Aorta (tissue), 5 donors: ENCODE data around the gene RIMKLA. TPM values are rescaled to one million over a fixed set of nuclear protein-coding genes. Genes with fewer than 3 reads are reported as not detected.

Experiments
- ATAC-seq: fragments of 200-7000 bp; cut with Tn5 transposase; one replicate; pipeline ENCODE4 v1.9.1; 2022; ENCODE audit warnings: moderate library complexity; ENCODE audit not compliant: low FRiP score
- DNase-seq, 2 donors: peaks; one replicate each; pipeline ENCODE4 v3.0.0-alpha.2; 2020
- H3K27ac ChIP-seq, 2 donors: one replicate each; pipeline ENCODE4 v1.5.1; 2013; ENCODE audit warnings: low read length in 2 of 2, mild to moderate bottlenecking in 2 of 2, moderate library complexity in 2 of 2, control low read depth in 1 of 2, inconsistent platforms in 1 of 2, low read depth in 1 of 2
- H3K27me3 ChIP-seq, 2 donors: one replicate each; pipeline ENCODE4 v1.6.1; 2013; ENCODE audit warnings: control low read depth in 1 of 2, low read length in 1 of 2, mild to moderate bottlenecking in 1 of 2, moderate library complexity in 1 of 2; ENCODE audit not compliant: insufficient read depth in 2 of 2, control insufficient read depth in 1 of 2
- H3K36me3 ChIP-seq, 2 donors: one replicate each; pipeline ENCODE4 v1.6.1; 2013; ENCODE audit warnings: control low read depth in 1 of 2, low read length in 1 of 2, mild to moderate bottlenecking in 1 of 2; ENCODE audit not compliant: insufficient read depth in 2 of 2, control insufficient read depth in 1 of 2
- H3K4me1 ChIP-seq, 2 donors: one replicate each; pipeline ENCODE4 v1.6.1; 2013; ENCODE audit warnings: low read length in 2 of 2, control low read depth in 1 of 2, mild to moderate bottlenecking in 1 of 2, moderate library complexity in 1 of 2; ENCODE audit not compliant: insufficient read depth in 2 of 2, control insufficient read depth in 1 of 2
- H3K4me3 ChIP-seq, 2 donors: one replicate each; pipeline ENCODE4 v1.5.1; 2013; ENCODE audit warnings: low read length in 2 of 2, control low read depth in 1 of 2, mild to moderate bottlenecking in 1 of 2
- H3K9me3 ChIP-seq: one replicate; pipeline ENCODE4 v1.6.1; 2013; ENCODE audit warnings: mild to moderate bottlenecking, low read length; ENCODE audit not compliant: control insufficient read depth
- WGBS, 2 donors: extraction: QIAGEN DNeasy Blood & Tissue Kit; methylation state at CpG; one replicate each; pipeline ENCODE4 v1.1.7; 2013; 5-methylcytosine and 5-hydroxymethylcytosine counted together
- intact Hi-C, 2 donors: fragments of 100-400 bp; cut with DNase I; formaldehyde crosslinking; loops; one replicate each; pipeline versions ENCODE4 v1.14.2 to v1.15.0; 2022
- long read RNA-seq, 2 donors: library from polyadenylated mRNA; unstranded; transcript quantifications; one replicate each; pipeline ENCODE4 v2.0.0, GENCODE V29; 2020 to 2021
- polyA plus RNA-seq, 2 donors: library from polyadenylated mRNA; stranded (reverse); fragments of 200-250 nt; gene quantifications; one replicate each; pipeline ENCODE4 v1.2.3, GENCODE V29; 2013
- total RNA-seq, 2 donors: library from RNA; stranded (reverse); fragmentation: NEBNext Ultra II Directional; extraction: Animal tissue kit (Norgen Biotek cat#: 25700); gene quantifications; one replicate each; pipeline ENCODE4 v1.2.1, GENCODE V29; 2021
- donor health status: healthy with polysubstance abuse.
- donor health status: Bipolar disorder and iron deficiency.
- donor health status: DM: no; HTN: no; CAD: no.
- donor health status: DM: no; HTN: no; CAD: no.
- donor health status: DM: yes; HTN: yes; CAD: no.

RIMKLA gene, protein sequence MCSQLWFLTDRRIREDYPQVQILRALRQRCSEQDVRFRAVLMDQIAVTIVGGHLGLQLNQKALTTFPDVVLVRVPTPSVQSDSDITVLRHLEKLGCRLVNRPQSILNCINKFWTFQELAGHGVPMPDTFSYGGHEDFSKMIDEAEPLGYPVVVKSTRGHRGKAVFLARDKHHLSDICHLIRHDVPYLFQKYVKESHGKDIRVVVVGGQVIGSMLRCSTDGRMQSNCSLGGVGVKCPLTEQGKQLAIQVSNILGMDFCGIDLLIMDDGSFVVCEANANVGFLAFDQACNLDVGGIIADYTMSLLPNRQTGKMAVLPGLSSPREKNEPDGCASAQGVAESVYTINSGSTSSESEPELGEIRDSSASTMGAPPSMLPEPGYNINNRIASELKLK
- total RNA-seq (1 to 10 TPM in 1 of 2 donors, under 1 TPM in 1; 0.06 to 1.3 TPM), polyA plus RNA-seq (under 1 TPM; 0.25 to 0.54 TPM)
- long read RNA-seq, donor 1, result 0 reads
- long read RNA-seq, donor 2, full-length matches to known transcripts, result 3 of 3 reads
- long read RNA-seq, donor 2, partial matches to known transcripts, result 0 of 3 reads
- long read RNA-seq, donor 2, other reads (novel, unspliced or antisense), result 0 of 3 reads

DNA sequence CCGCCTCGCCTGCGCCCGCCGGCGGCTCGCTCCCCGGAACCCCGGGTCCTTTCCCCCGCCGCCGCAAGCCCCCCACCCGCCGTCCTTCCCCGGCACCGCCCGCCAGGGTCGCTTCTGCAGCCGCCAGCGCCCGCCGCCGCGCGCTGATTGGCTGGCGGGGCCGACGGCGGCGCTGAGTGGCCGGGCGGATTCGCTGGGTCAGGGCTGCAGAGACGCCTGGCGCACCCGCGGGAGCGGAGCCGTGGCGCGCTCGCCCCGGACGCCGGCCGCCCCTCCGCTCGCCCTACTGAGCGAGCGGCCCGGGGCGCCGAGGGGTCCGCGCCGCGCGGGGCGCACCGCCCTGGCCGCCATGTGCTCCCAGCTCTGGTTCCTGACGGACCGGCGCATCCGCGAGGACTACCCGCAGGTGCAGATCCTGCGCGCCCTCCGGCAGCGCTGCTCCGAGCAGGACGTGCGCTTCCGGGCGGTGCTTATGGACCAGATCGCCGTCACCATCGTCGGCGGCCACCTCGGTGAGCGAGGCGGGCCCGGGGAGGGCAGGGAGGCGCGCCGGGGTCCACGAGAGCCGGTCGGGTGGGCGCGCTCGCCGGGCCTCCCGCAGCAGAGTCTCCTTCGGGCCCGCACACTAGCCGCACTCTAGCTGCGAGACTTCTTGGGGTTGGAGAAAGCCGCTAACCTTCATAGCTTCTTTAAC is at the start of gene RIMKLA:
Gene RIMKLA (plus strand): TSS at position 207 of the 694 bp plus-strand sequence. CDS start 143 bp downstream, at position 350.
- Histone ChIP-seq H3K9me3 (no peaks in the 10 kb centered on the region), H3K4me3 (peak within 1 kb of the TSS; percentile 59 to 64), H3K36me3 (no peaks in the 10 kb centered on the region), H3K4me1 (no peaks in the 10 kb centered on the region), H3K27me3 (no peaks in the 10 kb centered on the region), H3K27ac (no peak within 1 kb of the TSS)
- ATAC-seq (peak; percentile 66), DNase-seq (peak; percentile 48 to 81)
- intact Hi-C loops, result no loop called here
- 0 to 1% methylated on average over 55 to 101 of the region's 101 CpGs for WGBS, 2 donors

GRCh38 chr1:42332877-42333276 is 47.7 kb upstream of the RIMKLA start:
- intact Hi-C loops, result loop anchor here in 1 of 2 donors (10.0 kb wide), 1 partner anchor 158 kb away; no protein-coding TSS in a partner anchor
- ATAC-seq, result no peak
- H3K27ac ChIP-seq, result no peak overlapping the region
- 66 to 68% methylated on average over 6 of the region's 6 CpGs for WGBS, 2 donors
- no peaks in the 10 kb centered on the region for H3K27me3 ChIP-seq
- DNase-seq, result no peak
- H3K9me3 ChIP-seq, result no peaks in the 10 kb centered on the region
- no peaks in the 10 kb centered on the region for H3K36me3 ChIP-seq
- no peak overlapping the region for H3K4me3 ChIP-seq
- peaks cover 0 to 2% of the 10 kb centered on the region in 2 donors for H3K4me1 ChIP-seq

DNA sequence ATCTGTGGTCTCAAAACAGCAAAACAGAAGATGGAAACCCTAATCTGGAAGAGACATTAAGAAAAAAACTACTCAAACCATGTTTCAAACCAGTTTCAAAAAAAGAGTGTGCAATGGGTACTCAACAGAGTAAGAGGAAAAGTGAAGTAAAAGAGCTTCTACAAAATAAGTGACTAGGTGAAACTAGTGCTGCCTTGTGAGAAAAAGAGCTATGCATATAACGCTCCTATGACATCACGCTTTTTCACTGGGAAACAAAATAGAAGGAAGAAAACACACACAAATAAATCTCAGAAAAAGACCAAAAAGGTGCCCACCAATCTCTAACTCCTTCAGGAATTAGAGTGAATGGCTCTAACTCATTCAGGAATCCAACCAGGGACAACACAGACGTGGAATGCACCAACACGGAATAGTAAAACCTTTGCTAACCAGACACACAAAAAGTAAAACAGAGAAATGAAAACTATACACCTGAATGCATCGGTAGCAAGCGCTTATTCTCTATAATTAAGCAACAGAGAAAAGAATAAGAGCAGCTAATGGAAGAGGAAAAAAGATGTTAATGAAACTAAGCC is 46.8 kb upstream of the RIMKLA start:
- intact Hi-C loops, result loop anchor here in 1 of 2 donors (2.0 to 10.0 kb wide), 2 partner anchors 123 to 159 kb away; partner anchors contain the start of genes PPCS and ZMYND12
- H3K4me3 ChIP-seq, result peak overlapping the region; percentile 79 to 94
- peaks cover 0 to 2% of the 10 kb centered on the region in 2 donors for H3K4me1 ChIP-seq
- no peaks in the 10 kb centered on the region for H3K9me3 ChIP-seq
- ATAC-seq, result no peak
- no peak overlapping the region for H3K27ac ChIP-seq
- DNase-seq, result no peak
- no peaks in the 10 kb centered on the region for H3K36me3 ChIP-seq
- WGBS, 2 donors, result 1 to 5% methylated on average over 6 of the region's 6 CpGs
- H3K27me3 ChIP-seq, result no peaks in the 10 kb centered on the region

- intact Hi-C loops, result loop anchor here (2.0 to 10.0 kb wide), 4 partner anchors 122 to 348 kb away; partner anchors contain the start of genes PPCS (in 2 of the 2), ZMYND12 (in 2 of the 2) and YBX1 (in 1 of the 2)
- peaks cover 0 to 2% of the 10 kb centered on the region in 2 donors for H3K4me1 ChIP-seq
- peak; percentile 80 for ATAC-seq
- 0% methylated on average over 31 to 58 of the region's 58 CpGs for WGBS, 2 donors
- no peaks in the 10 kb centered on the region for H3K27me3 ChIP-seq
- peak in 1 of 2 donors; percentile 62 for DNase-seq
- no peaks in the 10 kb centered on the region for H3K36me3 ChIP-seq
- no peaks in the 10 kb centered on the region for H3K9me3 ChIP-seq
- H3K4me3 ChIP-seq, result peak overlapping the region; percentile 79 to 94
- H3K27ac ChIP-seq, result peak overlapping the region; percentile 64 to 68
Observed at GRCh38 chr1:42334240-42335049, 46.1 kb upstream of the RIMKLA start.

- intact Hi-C loops, result loop anchor here (2.0 to 10.0 kb wide), 4 partner anchors 122 to 347 kb away; partner anchors contain the start of genes PPCS (in 2 of the 2), ZMYND12 (in 2 of the 2) and YBX1 (in 1 of the 2)
- Histone ChIP-seq H3K4me1 (peaks cover 0 to 2% of the 10 kb centered on the region in 2 donors), H3K9me3 (no peaks in the 10 kb centered on the region), H3K27ac (peak within 1 kb of the TSS; percentile 64 to 68), H3K27me3 (no peaks in the 10 kb centered on the region), H3K36me3 (no peaks in the 10 kb centered on the region), H3K4me3 (peak within 1 kb of the TSS; percentile 79 to 94)
- peak; percentile 95 to 97 for DNase-seq
- WGBS, 2 donors, result 0 to 1% methylated on average over 68 to 79 of the region's 79 CpGs
- ATAC-seq, result peak; percentile 96
Observed at GRCh38 chr1:42335050-42335808, 45.4 kb upstream of the RIMKLA start, which contains the start of gene FOXJ3. Gene FOXJ3 (minus strand): TSS chr1:42335235. CDS start chr1:42311093, 24,142 bp downstream.

GRCh38 chr1:42335809-42336518 is 44.6 kb upstream of the RIMKLA start:
- 10 to 12% methylated on average over 9 of the region's 9 CpGs for WGBS, 2 donors
- Histone ChIP-seq H3K27ac (no peak overlapping the region), H3K9me3 (no peaks in the 10 kb centered on the region), H3K4me3 (peak overlapping the region; percentile 55 to 94), H3K36me3 (no peaks in the 10 kb centered on the region), H3K27me3 (no peaks in the 10 kb centered on the region), H3K4me1 (peaks cover 0 to 2% of the 10 kb centered on the region in 2 donors)
- ATAC-seq (peak; percentile 3), DNase-seq (no peak)
- intact Hi-C loops, result loop anchor here (2.0 to 10.0 kb wide), 4 partner anchors 121 to 346 kb away; partner anchors contain the start of genes PPCS (in 2 of the 2), ZMYND12 (in 2 of the 2) and YBX1 (in 1 of the 2)
